T-helper 1 cell treated with Interleukin-12 subunit alpha and Interleukin-12 subunit beta and Interleukin-4 antibody, amounts not matched to agents 30 ng/mL and 1 ng/mL, for 36 hours (primary cell): ENCODE data around the gene REELD1. TPM values are rescaled to one million over a fixed set of nuclear protein-coding genes. Genes with fewer than 3 reads are reported as not detected.

Experiments used
- intact Hi-C: fragments of 100-400 bp; cut with micrococcal nuclease; formaldehyde crosslinking; loops from one replicate; pipeline ENCODE4 v1.15.1; 2024
- total RNA-seq: library from RNA; stranded (reverse); gene quantifications from 2 replicates; pipeline ENCODE4 v1.2.3, GENCODE V29; 2022

The REELD1 gene
- 0.12 and 0.86 TPM in 2 replicates for total RNA-seq

GRCh38 chr4:146214238-146214637 lies at the start of gene REELD1:
Gene REELD1, plus strand, starts transcription at chr4:146214538. Its CDS starts 2,415 bp downstream, at chr4:146216953.
- intact Hi-C loops = no loop called here

- intact Hi-C loops = no loop called here
Observed at GRCh38 chr4:146165221-146165620, 49.1 kb upstream of the REELD1 start.

- intact Hi-C loops = no loop called here
Observed at GRCh38 chr4:146165840-146166239, 48.5 kb upstream of the REELD1 start.

GRCh38 chr4:146170149-146170548 lies 44.2 kb upstream of the REELD1 start:
- intact Hi-C loops = loop anchor here (10.0 kb wide), 1 partner anchor 1445 kb away; the partner anchor contains the start of gene TMEM184C

GRCh38 chr4:146175541-146176453 lies 38.5 kb upstream of the REELD1 start, which contains the start of gene LSM6:
Gene LSM6, plus strand, starts transcription at chr4:146175718. Its CDS starts 7,204 bp downstream, at chr4:146182922.
- intact Hi-C loops = loop anchor here (1.0 to 10.0 kb wide), 15 partner anchors 9 to 1439 kb away; partner anchors contain the start of genes ABCE1, ANAPC10, MMAA and SLC10A7

GRCh38 chr4:146176891-146177290 lies 37.4 kb upstream of the REELD1 start:
- intact Hi-C loops = loop anchor here (1.0 to 10.0 kb wide), 11 partner anchors 7 to 1438 kb away; partner anchors contain the start of genes MMAA, TMEM184C and ZNF827

GRCh38 chr4:146178126-146178525 lies 36.2 kb upstream of the REELD1 start:
- intact Hi-C loops = loop anchor here (5.0 to 10.0 kb wide), 6 partner anchors 154 to 1437 kb away; partner anchors contain the start of gene TMEM184C

- intact Hi-C loops = loop anchor here (5.0 to 10.0 kb wide), 6 partner anchors 152 to 1435 kb away; partner anchors contain the start of gene TMEM184C
Observed at GRCh38 chr4:146179784-146180370, 34.5 kb upstream of the REELD1 start.

- intact Hi-C loops = no loop called here
Observed at GRCh38 chr4:146182443-146182842, 31.9 kb upstream of the REELD1 start.

GRCh38 chr4:146183209-146183608 lies 31.1 kb upstream of the REELD1 start:
- intact Hi-C loops = no loop called here

GRCh38 chr4:146186041-146186440 lies 28.3 kb upstream of the REELD1 start:
- intact Hi-C loops = no loop called here

- intact Hi-C loops = no loop called here
Observed at GRCh38 chr4:146186596-146186995, 27.7 kb upstream of the REELD1 start.

GRCh38 chr4:146190456-146190855 lies 23.9 kb upstream of the REELD1 start:
- intact Hi-C loops = no loop called here

- intact Hi-C loops = no loop called here
Observed at GRCh38 chr4:146191766-146192458, 22.4 kb upstream of the REELD1 start.

GRCh38 chr4:146193628-146194027 lies 20.7 kb upstream of the REELD1 start:
- intact Hi-C loops = no loop called here

- intact Hi-C loops = no loop called here
Observed at GRCh38 chr4:146194212-146194611, 20.1 kb upstream of the REELD1 start.

- intact Hi-C loops = no loop called here
Observed at GRCh38 chr4:146202665-146203064, 11.7 kb upstream of the REELD1 start.

- intact Hi-C loops = no loop called here
Observed at GRCh38 chr4:146207410-146207809, 6.9 kb upstream of the REELD1 start.

GRCh38 chr4:146210890-146211289 lies 3.4 kb upstream of the REELD1 start:
- intact Hi-C loops = no loop called here

GRCh38 chr4:146211440-146211839 lies 2.9 kb upstream of the REELD1 start:
- intact Hi-C loops = no loop called here

GRCh38 chr4:146212781-146213180 lies 1.6 kb upstream of the REELD1 start:
- intact Hi-C loops = no loop called here
